Trophoblast cell (in vitro differentiated cells and primary cell): ENCODE measurements around the gene KRT76.
A peak's percentile ranks its signal among the peaks of the same experiment; 100 is the strongest.

Source experiments
- DNase-seq, 2 donors: peaks; one replicate each; pipeline ENCODE4 v3.0.0-alpha.2; 2016
- H2AFZ ChIP-seq: 2 replicates; pipeline ENCODE4 v1.6.1; 2013; ENCODE audit warnings: low read length, moderate library complexity, mild to moderate bottlenecking; ENCODE audit not compliant: insufficient read depth, poor library complexity
- H2AK5ac ChIP-seq: 2 replicates; pipeline ENCODE4 v1.6.1; 2013; ENCODE audit warnings: mild to moderate bottlenecking, low read length
- H2BK120ac ChIP-seq: 2 replicates; pipeline ENCODE4 v1.6.1; 2013; ENCODE audit warnings: low read length, mild to moderate bottlenecking, moderate library complexity; ENCODE audit not compliant: insufficient read depth, poor library complexity
- H2BK12ac ChIP-seq: 2 replicates; pipeline ENCODE4 v1.6.1; 2013; ENCODE audit warnings: mild to moderate bottlenecking, low read length, moderate library complexity
- H2BK5ac ChIP-seq: 2 replicates; pipeline ENCODE4 v1.6.1; 2013; ENCODE audit warnings: low read length, low read depth, moderate library complexity, mild to moderate bottlenecking; ENCODE audit not compliant: poor library complexity
- H3K14ac ChIP-seq: 2 replicates; pipeline ENCODE4 v1.6.1; 2013; ENCODE audit warnings: mild to moderate bottlenecking, low read length
- H3K18ac ChIP-seq: 2 replicates; pipeline ENCODE4 v1.6.1; 2013; ENCODE audit warnings: mild to moderate bottlenecking, low read length
- H3K23ac ChIP-seq: 2 replicates; pipeline ENCODE4 v1.6.1; 2013; ENCODE audit warnings: low read length
- H3K27ac ChIP-seq: 2 replicates; pipeline ENCODE4 v1.5.1; 2013; ENCODE audit warnings: low read depth, mild to moderate bottlenecking, inconsistent platforms, low read length, moderate library complexity
- H3K27me3 ChIP-seq: 2 replicates; pipeline ENCODE4 v1.6.1; 2013; ENCODE audit warnings: inconsistent platforms, mild to moderate bottlenecking, low read length, moderate library complexity; ENCODE audit not compliant: insufficient read depth
- H3K36me3 ChIP-seq, 2 experiments: 1 replicate in 1 of 2; 2 replicates in 1 of 2; pipeline ENCODE4 v1.6.1; 2013; ENCODE audit warnings: low read length in 2 of 2, mild to moderate bottlenecking in 2 of 2, moderate library complexity in 1 of 2; ENCODE audit not compliant: insufficient read depth in 2 of 2, control insufficient read depth in 1 of 2
- H3K4ac ChIP-seq: 2 replicates; pipeline ENCODE4 v1.6.1; 2013; ENCODE audit warnings: low read depth, mild to moderate bottlenecking, low read length, moderate library complexity
- H3K4me1 ChIP-seq, 2 experiments: 1 replicate in 1 of 2; 2 replicates in 1 of 2; pipeline ENCODE4 v1.6.1; 2013; ENCODE audit warnings: low read length in 2 of 2, mild to moderate bottlenecking in 2 of 2, moderate library complexity in 1 of 2; ENCODE audit not compliant: insufficient read depth in 2 of 2, control insufficient read depth in 1 of 2
- H3K4me2 ChIP-seq: 2 replicates; pipeline ENCODE4 v1.6.1; 2013; ENCODE audit warnings: inconsistent platforms, mild to moderate bottlenecking, low read length, moderate library complexity
- H3K4me3 ChIP-seq: 2 replicates; pipeline ENCODE4 v1.5.1; 2013; ENCODE audit warnings: mild to moderate bottlenecking, low read depth, low read length, inconsistent platforms
- H3K79me1 ChIP-seq: one replicate; pipeline ENCODE4 v1.6.1; 2013; ENCODE audit warnings: low read length
- H3K79me2 ChIP-seq: 2 replicates; pipeline ENCODE4 v1.6.1; 2013; ENCODE audit warnings: low read length, mild to moderate bottlenecking; ENCODE audit not compliant: control insufficient read depth, insufficient read depth, poor library complexity
- H3K9ac ChIP-seq: 2 replicates; pipeline ENCODE4 v1.6.1; 2013; ENCODE audit warnings: mild to moderate bottlenecking, low read length
- H3K9me3 ChIP-seq: 2 replicates; pipeline ENCODE4 v1.6.1; 2013; ENCODE audit warnings: low read depth, mild to moderate bottlenecking, control low read depth, inconsistent platforms, low read length; ENCODE audit not compliant: insufficient read depth
- H4K12ac ChIP-seq: 2 replicates; pipeline ENCODE4 v1.6.1; 2013; ENCODE audit warnings: low read depth, mild to moderate bottlenecking, low read length, moderate library complexity
- H4K8ac ChIP-seq: 2 replicates; pipeline ENCODE4 v1.6.1; 2013; ENCODE audit warnings: low read depth, mild to moderate bottlenecking, low read length, moderate library complexity
- H4K91ac ChIP-seq: one replicate; pipeline ENCODE4 v1.6.1; 2013; ENCODE audit warnings: low read depth, mild to moderate bottlenecking, low read length, moderate library complexity
- WGBS: extraction: QIAGEN DNeasy Blood & Tissue Kit; methylation state at CpG from one replicate; pipeline ENCODE4 v1.1.7; 2013; ENCODE audit warnings: missing lambda C conversion rate; ENCODE audit not compliant: insufficient read length, insufficient coverage; ENCODE audit errors: extremely low coverage; 5-methylcytosine and 5-hydroxymethylcytosine counted together

The KRT76 gene

DNA sequence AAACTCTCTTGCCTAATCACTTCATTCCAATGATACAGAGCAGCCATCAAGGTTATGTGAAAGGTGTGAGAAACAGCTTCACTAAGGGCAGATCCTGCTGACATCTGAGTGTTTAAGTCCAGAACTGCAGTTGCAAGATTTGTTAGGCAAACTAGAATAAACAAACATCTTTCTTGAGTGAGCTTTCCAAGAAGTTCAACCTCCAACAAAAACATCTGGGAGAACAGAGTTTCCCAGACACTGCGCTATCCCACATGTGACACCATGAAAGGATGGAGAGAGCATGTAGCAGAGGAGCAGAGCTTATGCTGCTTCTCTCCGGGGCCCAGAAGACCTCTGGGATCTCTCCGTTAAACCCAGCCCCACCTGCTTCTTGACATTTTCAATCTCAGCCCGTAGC, 5.6 kb downstream of the KRT76 start:
- H3K4me2 ChIP-seq = no peak overlapping the region
- H3K36me3 ChIP-seq = no peaks in the 10 kb centered on the region
- H3K4me3 ChIP-seq = no peak overlapping the region
- peaks cover 6% of the 10 kb centered on the region for H3K9me3 ChIP-seq
- no peak overlapping the region for H4K12ac ChIP-seq
- no peak overlapping the region for H3K27ac ChIP-seq
- H3K27me3 ChIP-seq = peaks cover 4% of the 10 kb centered on the region
- H2BK12ac ChIP-seq = no peak overlapping the region
- H3K4ac ChIP-seq = no peak overlapping the region
- H3K14ac ChIP-seq = no peak overlapping the region
- no peak overlapping the region for H2BK5ac ChIP-seq
- H3K9ac ChIP-seq = no peak overlapping the region
- no peak overlapping the region for H4K91ac ChIP-seq
- no peak overlapping the region for H2AK5ac ChIP-seq
- H3K79me1 ChIP-seq = no peaks in the 10 kb centered on the region
- H3K79me2 ChIP-seq = no peaks in the 10 kb centered on the region
- peak in 1 of 2 donors; percentile 4 for DNase-seq
- no peak overlapping the region for H2AFZ ChIP-seq
- no CpG with 5 or more reads among the region's 4 CpGs for WGBS
- H3K18ac ChIP-seq = no peak overlapping the region
- peaks cover 7 to 8% of the 10 kb centered on the region in 2 experiments for H3K4me1 ChIP-seq
- H4K8ac ChIP-seq = no peak overlapping the region
- H3K23ac ChIP-seq = no peak overlapping the region
- H2BK120ac ChIP-seq = no peak overlapping the region

GRCh38 chr12:52771088-52771487, 6.1 kb downstream of the KRT76 start:
- Histone ChIP-seq H2AK5ac (no peak overlapping the region), H3K79me1 (no peaks in the 10 kb centered on the region), H3K36me3 (no peaks in the 10 kb centered on the region), H2BK5ac (no peak overlapping the region), H2AFZ (no peak overlapping the region), H3K14ac (no peak overlapping the region), H4K91ac (no peak overlapping the region), H3K9ac (no peak overlapping the region), H2BK120ac (no peak overlapping the region), H3K27me3 (peaks cover 4% of the 10 kb centered on the region), H2BK12ac (no peak overlapping the region), H3K4me2 (no peak overlapping the region), H3K23ac (no peak overlapping the region), H3K4me3 (no peak overlapping the region), H3K27ac (no peak overlapping the region), H4K8ac (no peak overlapping the region), H3K4me1 (peaks cover 7 to 8% of the 10 kb centered on the region in 2 experiments), H3K18ac (no peak overlapping the region), H4K12ac (no peak overlapping the region), H3K9me3 (peaks cover 6% of the 10 kb centered on the region), H3K79me2 (no peaks in the 10 kb centered on the region), H3K4ac (no peak overlapping the region)
- DNase-seq = no peak
- WGBS = no CpG with 5 or more reads among the region's 6 CpGs

DNA sequence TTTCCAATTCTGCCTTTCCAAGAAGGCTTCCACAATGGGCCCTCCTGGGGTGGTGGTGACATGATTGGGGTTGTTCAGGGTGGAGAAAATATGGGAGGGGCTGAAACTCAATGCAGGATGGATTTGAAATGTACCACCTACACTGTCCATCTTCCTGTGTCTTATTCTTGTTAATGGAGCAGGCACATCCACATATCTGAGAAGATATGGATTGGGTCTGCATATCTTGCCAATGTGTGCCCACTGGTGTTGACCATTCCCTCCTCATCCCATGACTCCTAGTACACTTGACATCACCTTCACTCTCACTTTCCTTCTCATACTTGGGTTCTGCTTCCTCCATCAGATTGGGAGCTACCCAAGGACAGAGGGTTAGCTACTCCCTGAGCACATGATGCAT, 7.2 kb downstream of the KRT76 start:
- Histone ChIP-seq H3K18ac (no peak overlapping the region), H3K27ac (no peak overlapping the region), H3K14ac (no peak overlapping the region), H2AK5ac (no peak overlapping the region), H3K9me3 (peaks cover 6% of the 10 kb centered on the region), H2BK12ac (no peak overlapping the region), H3K79me2 (no peaks in the 10 kb centered on the region), H4K12ac (no peak overlapping the region), H2AFZ (no peak overlapping the region), H3K4me2 (no peak overlapping the region), H3K36me3 (no peaks in the 10 kb centered on the region), H3K79me1 (no peaks in the 10 kb centered on the region), H3K9ac (no peak overlapping the region), H2BK120ac (no peak overlapping the region), H3K23ac (no peak overlapping the region), H3K4me1 (peaks cover 7 to 8% of the 10 kb centered on the region in 2 experiments), H4K91ac (no peak overlapping the region), H2BK5ac (no peak overlapping the region), H3K27me3 (peaks cover 2% of the 10 kb centered on the region), H3K4me3 (no peak overlapping the region), H4K8ac (no peak overlapping the region), H3K4ac (no peak overlapping the region)
- no peak for DNase-seq

DNA sequence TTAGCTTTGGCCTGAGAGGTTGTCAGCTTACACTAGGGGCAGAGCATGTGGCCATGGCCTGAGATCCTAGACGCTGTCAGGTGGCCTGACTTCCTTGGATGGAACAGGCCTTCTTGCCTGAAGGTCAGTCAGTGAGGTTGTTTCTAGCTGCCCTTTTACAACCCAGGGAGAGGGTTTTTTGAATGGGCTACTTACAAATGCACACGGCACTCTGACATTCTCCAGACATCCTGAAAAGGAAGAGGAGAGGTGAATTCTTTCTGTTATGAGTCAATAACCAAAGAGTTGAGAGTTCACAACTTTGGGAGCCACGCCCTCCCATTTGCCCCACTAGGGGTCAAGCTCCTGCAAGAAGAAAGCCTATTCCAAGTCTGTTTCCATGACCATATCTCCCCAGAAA, 7.8 kb downstream of the KRT76 start:
- no peak overlapping the region for H3K4me2 ChIP-seq
- peaks cover 2% of the 10 kb centered on the region for H3K27me3 ChIP-seq
- H4K12ac ChIP-seq = no peak overlapping the region
- H2BK12ac ChIP-seq = no peak overlapping the region
- no peak overlapping the region for H2AK5ac ChIP-seq
- no peak overlapping the region for H3K4ac ChIP-seq
- no peak overlapping the region for H2AFZ ChIP-seq
- no peak for DNase-seq
- H3K18ac ChIP-seq = no peak overlapping the region
- no peak overlapping the region for H4K8ac ChIP-seq
- no peak overlapping the region for H3K27ac ChIP-seq
- H3K9ac ChIP-seq = no peak overlapping the region
- H3K79me2 ChIP-seq = no peaks in the 10 kb centered on the region
- H3K36me3 ChIP-seq = no peaks in the 10 kb centered on the region
- peaks cover 7 to 8% of the 10 kb centered on the region in 2 experiments for H3K4me1 ChIP-seq
- no peak overlapping the region for H3K4me3 ChIP-seq
- no CpG with 5 or more reads among the region's 3 CpGs for WGBS
- peaks cover 6% of the 10 kb centered on the region for H3K9me3 ChIP-seq
- no peak overlapping the region for H3K23ac ChIP-seq
- no peak overlapping the region for H2BK120ac ChIP-seq
- H3K79me1 ChIP-seq = no peaks in the 10 kb centered on the region
- H2BK5ac ChIP-seq = no peak overlapping the region
- no peak overlapping the region for H3K14ac ChIP-seq
- H4K91ac ChIP-seq = no peak overlapping the region
